Measurements from ENCODE around the gene TRMT13.

- TF ChIP-seq ZNF274 (IDR thresholded peaks at IDR 0.05; ENCODE audit: low read depth, low read length) = no peak
- TF ChIP-seq YY1 (IDR thresholded peaks at IDR 0.05; ENCODE audit: insufficient read depth, insufficient read length) = no peak
Measured at GRCh38 chr1:100187912-100188311, 54.9 kb downstream of the TRMT13 start.

All from NT2/D1 (cell line).